Osteoblast (primary cell): ENCODE data around the gene ATXN1L. TPM values are rescaled to one million over a fixed set of nuclear protein-coding genes. Genes with fewer than 3 reads are reported as not detected.
A peak's percentile ranks its signal among the peaks of the same experiment; 100 is the strongest.

ENCODE experiments used
- DNase-seq: peaks from one replicate; pipeline ENCODE4 v3.0.0; 2011; ENCODE audit warnings: low spot score, mixed read lengths; ENCODE audit not compliant: insufficient read length; ENCODE audit errors: missing footprints
- H2AFZ ChIP-seq: 2 replicates; pipeline ENCODE4 v1.6.0; 2011; ENCODE audit warnings: mild to moderate bottlenecking, low read length
- H3K27ac ChIP-seq: 2 replicates; pipeline ENCODE4 v1.5.1; 2011; ENCODE audit warnings: mild to moderate bottlenecking, low read depth, low read length, moderate library complexity
- H3K27me3 ChIP-seq: 2 replicates; pipeline ENCODE4 v1.6.0; 2012; ENCODE audit warnings: mild to moderate bottlenecking, control low read depth, inconsistent platforms, low read length, moderate library complexity; ENCODE audit not compliant: insufficient read depth
- H3K36me3 ChIP-seq: 2 replicates; pipeline ENCODE4 v1.5.1; 2011; ENCODE audit warnings: mild to moderate bottlenecking, low read length, control low read depth, moderate library complexity; ENCODE audit not compliant: insufficient read depth
- H3K4me1 ChIP-seq: 2 replicates; pipeline ENCODE4 v1.5.1; 2011; ENCODE audit warnings: mild to moderate bottlenecking, low read length, control low read depth, moderate library complexity; ENCODE audit not compliant: insufficient read depth
- H3K4me2 ChIP-seq: 2 replicates; pipeline ENCODE4 v1.6.0; 2011; ENCODE audit warnings: mild to moderate bottlenecking, low read length; ENCODE audit not compliant: insufficient read depth
- H3K4me3 ChIP-seq: fragments of 200-600 bp; sonication (generic); 3 replicates; pipeline ENCODE4 v1.5.1; 2012; ENCODE audit warnings: mild to moderate bottlenecking, low read length, inconsistent platforms; ENCODE audit not compliant: insufficient read depth
- H3K79me2 ChIP-seq: 2 replicates; pipeline ENCODE4 v1.6.0; 2012; ENCODE audit warnings: mild to moderate bottlenecking, low read length, control low read depth, inconsistent platforms; ENCODE audit not compliant: insufficient read depth
- H3K9me3 ChIP-seq: 2 replicates; pipeline ENCODE4 v1.5.1; 2011; ENCODE audit warnings: low read depth, low read length, control low read depth
- H4K20me1 ChIP-seq: 2 replicates; pipeline ENCODE4 v1.6.0; 2012; ENCODE audit warnings: mild to moderate bottlenecking, low read length, control low read depth; ENCODE audit not compliant: insufficient read depth
- CTCF ChIP-seq: IDR thresholded peaks from 2 replicates; pipeline ENCODE4 v1.5.1; 2011; ENCODE audit warnings: mild to moderate bottlenecking, low read depth, low read length, moderate library complexity; ENCODE audit errors: extremely low read depth
- total RNA-seq: library from RNA; depleted of rRNA; stranded (reverse); fragments of >200 nt; gene quantifications from 2 replicates; pipeline ENCODE4 v1.2.3, GENCODE V29; 2012

ATXN1L gene
- total RNA-seq, 1 donor, result 15.9 TPM

GRCh38 chr16:71847096-71847495, 1.3 kb downstream of the ATXN1L start:
- peaks cover 46% of the 10 kb centered on the region for H3K79me2 ChIP-seq
- no peak for TF ChIP-seq CTCF
- H3K9me3 ChIP-seq, result no peaks in the 10 kb centered on the region
- H3K27ac ChIP-seq, result peak overlapping the region; percentile 88
- peaks cover 11% of the 10 kb centered on the region for H3K4me1 ChIP-seq
- H3K27me3 ChIP-seq, result no peaks in the 10 kb centered on the region
- no peak for DNase-seq
- peaks cover 43% of the 10 kb centered on the region for H3K36me3 ChIP-seq
- H3K4me3 ChIP-seq, result peak overlapping the region; percentile 98
- H4K20me1 ChIP-seq, result peaks cover 20% of the 10 kb centered on the region
- H2AFZ ChIP-seq, result no peak overlapping the region
- H3K4me2 ChIP-seq, result peak overlapping the region; percentile 91

- no peak for DNase-seq
- Histone ChIP-seq H3K36me3 (peaks cover 56% of the 10 kb centered on the region), H3K4me1 (peaks cover 11% of the 10 kb centered on the region), H3K79me2 (peaks cover 61% of the 10 kb centered on the region), H3K4me2 (no peak overlapping the region), H3K27ac (no peak overlapping the region), H3K27me3 (no peaks in the 10 kb centered on the region), H3K9me3 (no peaks in the 10 kb centered on the region), H3K4me3 (no peak overlapping the region), H4K20me1 (peaks cover 24% of the 10 kb centered on the region), H2AFZ (no peak overlapping the region)
- TF ChIP-seq CTCF, result no peak
These were observed 2.8 kb downstream of the ATXN1L start for GRCh38 chr16:71848622-71849021.

GRCh38 chr16:71851746-71852145, 6.0 kb downstream of the ATXN1L start:
- Histone ChIP-seq H3K36me3 (peaks cover 66% of the 10 kb centered on the region), H3K27ac (no peak overlapping the region), H3K9me3 (no peaks in the 10 kb centered on the region), H3K4me3 (no peak overlapping the region), H3K27me3 (no peaks in the 10 kb centered on the region), H2AFZ (no peak overlapping the region), H3K4me2 (no peak overlapping the region), H3K79me2 (peaks cover 76% of the 10 kb centered on the region), H4K20me1 (peaks cover 28% of the 10 kb centered on the region), H3K4me1 (peaks cover 8% of the 10 kb centered on the region)
- DNase-seq, result no peak
- no peak for TF ChIP-seq CTCF

- Histone ChIP-seq H3K4me2 (no peak overlapping the region), H3K4me3 (no peak overlapping the region), H3K27me3 (no peaks in the 10 kb centered on the region), H2AFZ (no peak overlapping the region), H3K79me2 (peaks cover 72% of the 10 kb centered on the region), H3K9me3 (no peaks in the 10 kb centered on the region), H3K36me3 (peaks cover 66% of the 10 kb centered on the region), H4K20me1 (peaks cover 24% of the 10 kb centered on the region), H3K4me1 (peaks cover 4% of the 10 kb centered on the region), H3K27ac (no peak overlapping the region)
- no peak for TF ChIP-seq CTCF
- DNase-seq, result no peak
These were observed 6.4 kb downstream of the ATXN1L start for GRCh38 chr16:71852158-71852557.
